Neutrophil (primary cell): ENCODE measurements around the gene RPN2.

Experiments used
- H3K27ac ChIP-seq: fragments of 200-600 bp; sonication (generic); 2 replicates; pipeline ENCODE4 v1.5.1; 2016; ENCODE audit warnings: mild to moderate bottlenecking, moderate library complexity
- H3K27me3 ChIP-seq: fragments of 200-600 bp; sonication (generic); 2 replicates; pipeline ENCODE4 v1.6.0; 2016; ENCODE audit warnings: mild to moderate bottlenecking
- H3K36me3 ChIP-seq: fragments of 200-600 bp; sonication (generic); 2 replicates; pipeline ENCODE4 v1.5.1; 2017
- H3K4me1 ChIP-seq, 2 experiments: fragments of 200-600 bp in 1 of 2; sonication (generic) in 1 of 2; 1 replicate in 1 of 2; 2 replicates in 1 of 2; pipeline versions ENCODE4 v1.5.1 to v1.6.1; 2013 to 2016; ENCODE audit warnings: low read depth in 1 of 2, low read length in 1 of 2, mild to moderate bottlenecking in 1 of 2, moderate library complexity in 1 of 2; ENCODE audit not compliant: control insufficient read depth in 1 of 2, insufficient read depth in 1 of 2
- H3K4me3 ChIP-seq, 2 experiments: fragments of 200-600 bp in 1 of 2; sonication (generic) in 1 of 2; 1 replicate in 1 of 2; 2 replicates in 1 of 2; pipeline ENCODE4 v1.5.1; 2013 to 2016; ENCODE audit warnings: low read depth in 1 of 2, low read length in 1 of 2, mild to moderate bottlenecking in 1 of 2, moderate library complexity in 1 of 2
- H3K9me3 ChIP-seq: fragments of 200-600 bp; sonication (generic); 2 replicates; pipeline ENCODE4 v1.5.1; 2016
- TF ChIP-seq, protein P1 (sequence below): fragments of 200-600 bp; sonication (generic); IDR thresholded peaks from 2 replicates; pipeline ENCODE4 v1.5.1; 2016; ENCODE audit warnings: antibody characterized with exemption

Gene RPN2

GRCh38 chr20:37178839-37179682 lies at the start of gene RPN2, which contains the start of gene MROH8:
TSS of gene RPN2 (plus strand) at chr20:37179330. CDS start at chr20:37179357, 27 bp downstream.
TSS of gene MROH8 (minus strand) at chr20:37179548.
- peaks cover 21 to 24% of the 10 kb centered on the region in 2 experiments for H3K4me1 ChIP-seq
- H3K4me3 ChIP-seq = peak within 1 kb of the TSS; percentile 88 to 96
- TF ChIP-seq, protein P1, sequence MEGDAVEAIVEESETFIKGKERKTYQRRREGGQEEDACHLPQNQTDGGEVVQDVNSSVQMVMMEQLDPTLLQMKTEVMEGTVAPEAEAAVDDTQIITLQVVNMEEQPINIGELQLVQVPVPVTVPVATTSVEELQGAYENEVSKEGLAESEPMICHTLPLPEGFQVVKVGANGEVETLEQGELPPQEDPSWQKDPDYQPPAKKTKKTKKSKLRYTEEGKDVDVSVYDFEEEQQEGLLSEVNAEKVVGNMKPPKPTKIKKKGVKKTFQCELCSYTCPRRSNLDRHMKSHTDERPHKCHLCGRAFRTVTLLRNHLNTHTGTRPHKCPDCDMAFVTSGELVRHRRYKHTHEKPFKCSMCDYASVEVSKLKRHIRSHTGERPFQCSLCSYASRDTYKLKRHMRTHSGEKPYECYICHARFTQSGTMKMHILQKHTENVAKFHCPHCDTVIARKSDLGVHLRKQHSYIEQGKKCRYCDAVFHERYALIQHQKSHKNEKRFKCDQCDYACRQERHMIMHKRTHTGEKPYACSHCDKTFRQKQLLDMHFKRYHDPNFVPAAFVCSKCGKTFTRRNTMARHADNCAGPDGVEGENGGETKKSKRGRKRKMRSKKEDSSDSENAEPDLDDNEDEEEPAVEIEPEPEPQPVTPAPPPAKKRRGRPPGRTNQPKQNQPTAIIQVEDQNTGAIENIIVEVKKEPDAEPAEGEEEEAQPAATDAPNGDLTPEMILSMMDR = peak; percentile 50
- peak within 1 kb of the TSS; percentile 93 for H3K27ac ChIP-seq
- H3K27me3 ChIP-seq = no peaks in the 10 kb centered on the region
- no peaks in the 10 kb centered on the region for H3K9me3 ChIP-seq
- peaks cover 4% of the 10 kb centered on the region for H3K36me3 ChIP-seq

DNA sequence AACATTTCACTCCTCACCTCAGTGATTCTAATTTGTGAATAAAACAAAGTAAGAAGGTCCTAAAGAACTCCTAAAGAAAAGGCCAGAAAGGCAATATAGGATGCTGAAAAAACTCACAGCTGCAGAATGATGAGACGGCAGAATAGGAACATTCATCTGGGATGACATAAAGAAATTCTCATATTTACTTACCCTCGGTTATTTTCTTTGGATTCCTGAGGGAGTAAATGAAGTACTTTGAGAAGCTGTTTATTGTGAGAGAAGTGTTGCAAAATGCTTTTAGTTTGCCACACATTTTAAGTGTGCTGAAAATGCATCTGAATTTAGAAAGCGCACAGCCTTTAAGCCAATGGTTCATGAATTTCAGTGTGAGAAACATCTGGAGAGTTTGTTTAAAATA lies 47.6 kb upstream of the RPN2 start:
- no peaks in the 10 kb centered on the region for H3K36me3 ChIP-seq
- H3K4me1 ChIP-seq = no peaks in the 10 kb centered on the region
- H3K27me3 ChIP-seq = no peaks in the 10 kb centered on the region
- TF ChIP-seq, protein P1 = no peak
- H3K4me3 ChIP-seq = no peak overlapping the region
- no peaks in the 10 kb centered on the region for H3K9me3 ChIP-seq
- no peak overlapping the region for H3K27ac ChIP-seq

DNA sequence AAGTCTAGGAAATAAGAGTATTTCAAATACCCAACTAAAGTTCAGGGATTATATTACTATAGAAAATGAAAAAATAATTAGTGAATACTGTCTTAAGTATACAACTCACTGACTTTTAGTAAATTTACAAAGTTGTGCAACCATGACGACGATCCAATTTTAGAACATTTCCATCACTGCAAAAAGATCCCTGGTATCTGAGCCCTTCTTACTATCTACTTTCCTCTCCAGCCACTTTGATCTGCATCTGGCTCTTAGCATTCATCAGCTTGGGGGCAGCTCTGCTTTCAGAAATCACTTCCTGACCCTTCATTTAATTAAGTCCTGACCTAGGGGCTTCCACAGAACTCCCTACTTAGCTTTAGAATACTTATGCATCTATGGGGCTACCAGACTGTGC lies 45.2 kb upstream of the RPN2 start:
- no peaks in the 10 kb centered on the region for H3K4me1 ChIP-seq
- H3K9me3 ChIP-seq = no peaks in the 10 kb centered on the region
- H3K27me3 ChIP-seq = no peaks in the 10 kb centered on the region
- TF ChIP-seq, protein P1 = no peak
- H3K36me3 ChIP-seq = no peaks in the 10 kb centered on the region
- H3K4me3 ChIP-seq = no peak overlapping the region
- H3K27ac ChIP-seq = no peak overlapping the region

DNA sequence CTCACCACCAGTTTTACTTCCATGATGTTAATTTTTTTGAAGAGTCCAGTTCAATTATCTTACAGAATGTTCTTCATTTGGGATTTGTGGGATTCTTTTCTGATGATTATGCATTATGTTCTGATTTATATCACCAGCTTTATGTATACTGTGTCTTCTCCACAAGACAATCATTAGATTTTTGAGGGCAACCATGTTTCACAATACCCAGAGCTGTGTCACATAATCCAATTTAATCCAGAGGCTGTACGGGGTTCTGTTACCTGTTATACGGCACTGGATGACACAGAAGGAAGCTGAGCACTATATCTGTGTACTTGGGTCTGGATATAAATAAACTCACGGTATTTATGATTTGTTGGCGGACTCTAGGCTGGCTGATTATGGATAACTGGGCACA lies 41.6 kb upstream of the RPN2 start:
- Histone ChIP-seq H3K36me3 (no peaks in the 10 kb centered on the region), H3K27ac (no peak overlapping the region), H3K4me1 (no peaks in the 10 kb centered on the region), H3K27me3 (no peaks in the 10 kb centered on the region), H3K9me3 (no peaks in the 10 kb centered on the region), H3K4me3 (no peak overlapping the region)
- TF ChIP-seq, protein P1 = no peak

DNA sequence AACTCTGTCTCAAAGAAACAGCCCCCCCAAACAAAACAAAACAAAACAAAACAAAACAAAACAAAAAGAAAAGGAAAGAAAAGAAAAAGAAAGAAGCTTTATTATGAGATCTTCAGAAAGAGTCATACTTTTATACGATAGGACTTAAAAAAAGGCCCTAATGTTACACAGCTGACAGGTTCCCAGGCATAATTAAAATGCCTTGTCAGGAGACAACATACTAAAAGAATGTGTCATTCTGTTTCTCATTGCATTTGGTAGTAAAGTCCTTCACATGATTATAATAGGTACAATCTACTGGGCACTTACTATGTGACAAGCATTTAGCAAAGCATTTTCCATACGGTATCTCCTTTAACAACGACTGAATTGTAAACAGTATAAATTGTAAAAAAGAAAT lies 36.4 kb upstream of the RPN2 start:
- Histone ChIP-seq H3K27ac (no peak overlapping the region), H3K9me3 (no peaks in the 10 kb centered on the region), H3K4me3 (no peak overlapping the region), H3K4me1 (no peaks in the 10 kb centered on the region), H3K36me3 (no peaks in the 10 kb centered on the region), H3K27me3 (no peaks in the 10 kb centered on the region)
- TF ChIP-seq, protein P1 = no peak
